T-cell (primary cell): ENCODE data around the gene DHX57. TPM values are rescaled to one million over a fixed set of nuclear protein-coding genes. Genes with fewer than 3 reads are reported as not detected.
"Not testable (repeated sequence)": the region's sequence is repeated elsewhere in the genome, so short reads cannot be mapped to it uniquely, and the experiment has no call there.

Experiments
- ATAC-seq, 4 experiments: fragments of 200-7000 bp in 3 of 4; fragments of 150-1000 bp in 1 of 4; cut with Tn5 transposase; replicated peaks in 1 of 4; 1 replicate in 3 of 4; 2 replicates in 1 of 4; pipeline ENCODE4 v1.10.0; 2021; ENCODE audit warnings: moderate library complexity in 3 of 4, mild to moderate bottlenecking in 2 of 4, moderate number of reproducible peaks in 1 of 4
- CTCF ChIA-PET, 2 donors: fragments of 300-600 bp; sonication (Branson Sonifier 250); formaldehyde crosslinking; loops; one replicate each; lab custom pipeline; 2022; ENCODE audit warnings: antibody characterized with exemption in 2 of 2; lab: Charles Lee
- POLR2A ChIA-PET, 2 donors: fragments of 300-600 bp; sonication (Branson Sonifier 250); formaldehyde crosslinking; loops; one replicate each; lab custom pipeline; 2022; ENCODE audit warnings: antibody characterized with exemption in 2 of 2; lab: Charles Lee
- DNase-seq, 35 experiments: peaks; one replicate each; pipeline versions ENCODE4 v3.0.0 to v3.0.0-alpha.2; 2013 to 2023
- H3K27ac ChIP-seq: one replicate; pipeline ENCODE4 v1.5.1; 2013; ENCODE audit warnings: low read length
- H3K27me3 ChIP-seq, 2 experiments: replicated peaks in 1 of 2; 1 replicate in 1 of 2; 2 replicates in 1 of 2; pipeline versions ENCODE4 v1.6.1 to v1.7.0; 2013; ENCODE audit warnings: low read length in 1 of 2, mixed read lengths in 1 of 2; ENCODE audit not compliant: control insufficient read depth in 2 of 2, insufficient read depth in 2 of 2; ENCODE audit errors: extremely low read depth in 1 of 2
- H3K36me3 ChIP-seq, 2 donors: 1 replicate in 1 of 2; 2 replicates in 1 of 2; pipeline versions ENCODE4 v1.6.1 to v1.7.0; 2013; ENCODE audit warnings: low read length in 1 of 2; ENCODE audit not compliant: control insufficient read depth in 2 of 2, insufficient read depth in 1 of 2; ENCODE audit errors: extremely low read depth in 1 of 2
- H3K4me1 ChIP-seq, 2 experiments: 1 replicate in 1 of 2; 2 replicates in 1 of 2; pipeline versions ENCODE4 v1.6.1 to v1.7.0; 2013; ENCODE audit warnings: low read length in 2 of 2, mixed read lengths in 1 of 2; ENCODE audit not compliant: insufficient read depth in 2 of 2, control insufficient read depth in 1 of 2; ENCODE audit errors: extremely low read depth in 1 of 2
- H3K4me3 ChIP-seq, 2 donors: 1 replicate in 1 of 2; 2 replicates in 1 of 2; pipeline versions ENCODE4 v1.5.1 to v1.7.0; 2013; ENCODE audit warnings: mild to moderate bottlenecking in 2 of 2, low read length in 1 of 2, moderate library complexity in 1 of 2; ENCODE audit not compliant: control insufficient read depth in 1 of 2; ENCODE audit errors: extremely low read depth in 1 of 2
- H3K9me3 ChIP-seq: 2 replicates; pipeline ENCODE4 v1.7.0; 2013
- H3K27ac Mint-ChIP-seq, 2 donors: one replicate each; pipeline ENCODE4 v1.8.0; 2020 to 2021; ENCODE audit warnings: mild to moderate bottlenecking in 2 of 2, mixed read lengths in 2 of 2
- H3K27me3 Mint-ChIP-seq, 2 donors: one replicate each; pipeline ENCODE4 v1.8.0; 2021 to 2022; ENCODE audit warnings: mixed read lengths in 2 of 2
- H3K36me3 Mint-ChIP-seq: one replicate; pipeline ENCODE4 v1.8.0; 2021; ENCODE audit warnings: mixed read lengths
- H3K4me1 Mint-ChIP-seq, 3 donors: one replicate each; pipeline ENCODE4 v1.8.0; 2020 to 2022; ENCODE audit warnings: mixed read lengths in 3 of 3, mild to moderate bottlenecking in 1 of 3
- H3K4me3 Mint-ChIP-seq, 3 donors: one replicate each; pipeline ENCODE4 v1.8.0; 2020 to 2022; ENCODE audit warnings: mild to moderate bottlenecking in 3 of 3, mixed read lengths in 3 of 3, moderate library complexity in 3 of 3
- H3K9me3 Mint-ChIP-seq, 3 donors: one replicate each; pipeline ENCODE4 v1.8.0; 2020 to 2022; ENCODE audit warnings: mixed read lengths in 3 of 3
- WGBS: methylation state at CpG from one replicate; pipeline ENCODE4 v1.1.5; 2013; ENCODE audit warnings: missing lambda C conversion rate; ENCODE audit not compliant: insufficient coverage; 5-methylcytosine and 5-hydroxymethylcytosine counted together
- total RNA-seq, 35 experiments: library from RNA in 6 of 35; stranded (reverse) in 6 of 35; fragments of 120-200 nt in 1 of 35; gene quantifications; one replicate each; pipeline versions ENCODE4 v1.2.1 to v1.2.4 and lab custom pipeline; 2013 to 2026

Gene DHX57
- total RNA-seq, 5 donors from 2014 or later (not counting 1 experiment from before 2014, with no cell fraction given): 14.2 to 20.5 (median 16.0) TPM

DNA sequence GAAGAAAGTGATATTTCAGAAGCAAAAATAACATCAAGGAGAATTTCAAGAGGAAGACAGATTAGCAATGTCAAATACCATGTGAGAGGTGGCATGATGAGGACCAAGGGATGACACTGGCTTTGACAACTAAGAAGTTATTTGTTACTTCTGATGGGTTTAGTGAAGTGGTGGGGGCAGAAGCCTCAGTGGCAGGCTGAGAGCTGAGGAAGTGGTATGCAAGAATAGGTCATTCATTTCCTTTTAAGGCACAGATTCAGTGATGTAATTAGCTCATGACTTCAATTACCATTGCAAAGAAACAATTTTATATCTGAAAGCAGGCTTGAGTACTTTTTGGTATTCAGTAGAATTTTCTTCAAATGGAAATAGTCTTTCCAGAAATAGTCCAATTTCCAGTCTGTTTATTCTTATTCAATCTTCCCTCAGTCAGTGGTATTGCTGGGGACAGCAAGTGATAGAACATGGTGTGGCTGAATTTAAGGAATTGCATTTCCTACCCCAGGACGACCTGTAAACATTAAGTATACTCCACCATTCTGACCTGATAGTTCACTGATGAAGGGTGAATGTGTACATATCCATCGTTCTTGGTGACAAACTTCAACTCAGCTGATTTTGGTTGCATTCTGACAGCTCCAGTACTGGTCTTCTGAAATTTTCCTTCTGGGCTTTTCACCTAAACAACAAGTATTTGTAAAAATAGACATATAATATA is 69.6 kb downstream of the DHX57 start:
- ChIA-PET CTCF (interaction anchor here in 1 of 2 donors (0.5 kb wide), 1 partner anchor 15 kb away, joined by 4 read pairs; no protein-coding TSS in a partner anchor), POLR2A (interaction anchor here (0.6 kb wide), 2 partner anchors 69 to 484 kb away, joined by 3 read pairs; no protein-coding TSS in a partner anchor)
- no peak overlapping the region for H3K27ac ChIP-seq
- Mint-ChIP-seq H3K36me3 (peaks cover 31% of the 10 kb centered on the region), H3K27me3 (no peaks in the 10 kb centered on the region), H3K27ac (no peak overlapping the region), H3K4me3 (no peak overlapping the region), H3K9me3 (no peaks in the 10 kb centered on the region), H3K4me1 (peaks cover 0 to 7% (median 3%) of the 10 kb centered on the region in 3 donors)
- no peaks in the 10 kb centered on the region for H3K4me1 ChIP-seq
- no peak overlapping the region for H3K4me3 ChIP-seq
- H3K9me3 ChIP-seq: no peaks in the 10 kb centered on the region
- peak in 2 of 4 experiments; percentile 35 for ATAC-seq
- peaks cover 0 to 24% of the 10 kb centered on the region in 2 donors for H3K36me3 ChIP-seq
- H3K27me3 ChIP-seq: no peaks in the 10 kb centered on the region
- peak in 1 of 35 experiments; percentile 0 for DNase-seq
- WGBS: no CpG with 5 or more reads among the region's 2 CpGs

DNA sequence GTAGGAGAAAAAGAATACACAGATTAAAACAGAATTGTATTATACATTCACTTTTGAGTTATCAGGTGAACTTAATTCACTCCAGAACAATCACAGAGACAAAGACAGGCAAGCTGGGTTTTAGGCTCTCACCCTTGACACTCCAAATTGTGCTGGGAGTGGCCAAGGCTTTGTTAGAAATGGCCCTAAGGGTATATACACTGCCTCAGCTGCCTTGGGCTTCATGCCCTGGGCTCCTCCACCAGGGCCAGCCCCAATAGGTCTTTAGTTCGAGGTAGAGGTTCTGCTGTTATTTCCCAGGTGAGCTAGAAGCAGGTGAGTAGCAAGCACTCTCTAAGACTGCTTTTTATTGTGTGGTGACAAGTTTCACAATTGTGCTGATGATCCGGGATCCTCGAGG is 77.8 kb downstream of the DHX57 start:
- no peaks in the 10 kb centered on the region for H3K9me3 Mint-ChIP-seq
- no peaks in the 10 kb centered on the region for H3K27me3 Mint-ChIP-seq
- H3K36me3 Mint-ChIP-seq: peaks cover 28% of the 10 kb centered on the region
- no peak for ATAC-seq
- H3K4me3 ChIP-seq: no peak overlapping the region
- no peak overlapping the region for H3K27ac Mint-ChIP-seq
- no peaks in the 10 kb centered on the region for H3K9me3 ChIP-seq
- H3K4me1 ChIP-seq: no peaks in the 10 kb centered on the region
- ChIA-PET POLR2A (no interaction called here), CTCF (interaction anchor here in 1 of 2 donors (0.5 to 0.7 kb wide), 2 partner anchors 263 to 475 kb away, joined by 3 to 4 read pairs; no protein-coding TSS in a partner anchor)
- DNase-seq: no peak
- H3K27me3 ChIP-seq: no peaks in the 10 kb centered on the region
- H3K4me3 Mint-ChIP-seq: no peak overlapping the region
- H3K27ac ChIP-seq: no peak overlapping the region
- H3K36me3 ChIP-seq: peaks cover 0 to 8% of the 10 kb centered on the region in 2 donors
- no peaks in the 10 kb centered on the region for H3K4me1 Mint-ChIP-seq
- WGBS: 80% methylated on average over 1 of the region's 3 CpGs

DNA sequence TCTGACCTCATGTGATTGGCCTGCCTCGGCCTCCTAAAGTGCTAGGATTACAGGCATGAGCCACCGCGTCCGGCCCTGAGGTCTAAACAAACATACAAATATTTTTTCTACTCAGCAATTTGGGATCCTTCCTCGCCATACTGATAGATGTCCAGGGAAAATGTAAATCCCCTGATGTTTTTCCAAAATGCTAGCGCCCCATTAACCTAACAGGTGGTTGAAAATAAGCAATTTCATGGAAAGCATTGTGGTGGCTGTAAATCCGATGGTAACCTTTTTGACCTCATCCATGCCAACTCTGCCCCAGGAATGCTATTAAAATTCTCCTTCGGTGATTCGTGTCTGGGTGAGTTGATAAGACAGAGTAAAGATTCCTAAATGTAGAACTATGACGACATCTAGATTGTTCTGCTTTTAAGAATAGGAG is 78.5 kb downstream of the DHX57 start:
- no peaks in the 10 kb centered on the region for H3K9me3 ChIP-seq
- no peaks in the 10 kb centered on the region for H3K27me3 Mint-ChIP-seq
- ATAC-seq: no peak
- H3K36me3 ChIP-seq: peaks cover 0 to 4% of the 10 kb centered on the region in 2 donors
- ChIA-PET CTCF (interaction anchor here in 1 of 2 donors (0.7 kb wide), 1 partner anchor 287 kb away, joined by 5 read pairs; no protein-coding TSS in a partner anchor), POLR2A (interaction anchor here (0.5 to 0.6 kb wide), 2 partner anchors 47 to 310 kb away, joined by 3 to 4 read pairs; no protein-coding TSS in a partner anchor)
- no peak overlapping the region for H3K4me3 Mint-ChIP-seq
- H3K27me3 ChIP-seq: no peaks in the 10 kb centered on the region
- no peaks in the 10 kb centered on the region for H3K9me3 Mint-ChIP-seq
- peaks cover 22% of the 10 kb centered on the region for H3K36me3 Mint-ChIP-seq
- no peak overlapping the region for H3K27ac ChIP-seq
- no CpG with 5 or more reads among the region's 10 CpGs for WGBS
- no peak overlapping the region for H3K4me3 ChIP-seq
- no peaks in the 10 kb centered on the region for H3K4me1 ChIP-seq
- no peak for DNase-seq
- no peaks in the 10 kb centered on the region for H3K4me1 Mint-ChIP-seq
- no peak overlapping the region for H3K27ac Mint-ChIP-seq

DNA sequence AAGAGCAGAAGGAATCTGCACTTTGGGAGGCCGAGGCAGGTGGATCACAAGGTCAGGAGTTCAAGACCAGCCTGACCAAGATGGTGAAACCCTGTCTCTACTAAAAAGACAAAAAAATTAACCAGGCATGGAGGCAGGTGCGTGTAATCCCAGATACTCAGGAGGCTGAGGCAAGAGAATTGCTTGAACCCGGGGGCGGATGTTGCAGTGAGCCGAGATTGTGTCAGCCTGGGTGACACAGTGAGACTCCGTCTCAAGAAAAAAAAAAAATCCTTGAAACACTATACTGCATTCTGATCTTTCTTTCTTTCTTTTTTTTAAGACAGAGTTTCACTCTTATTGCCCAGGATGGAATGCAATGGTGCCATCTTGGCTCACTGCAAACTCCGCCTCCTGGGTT is 80.7 kb downstream of the DHX57 start:
- not testable (repeated sequence) for H3K27me3 ChIP-seq, H3K27ac ChIP-seq, H3K9me3 Mint-ChIP-seq, H3K27me3 Mint-ChIP-seq, ATAC-seq, H3K9me3 ChIP-seq, H3K4me1 Mint-ChIP-seq, DNase-seq, H3K36me3 ChIP-seq, H3K4me3 Mint-ChIP-seq, H3K27ac Mint-ChIP-seq, H3K4me3 ChIP-seq, H3K4me1 ChIP-seq
- peaks cover 11% of the 10 kb centered on the region for H3K36me3 Mint-ChIP-seq
- POLR2A ChIA-PET: interaction anchor here in 1 of 2 donors (0.5 kb wide), 1 partner anchor 112 kb away, joined by 7 read pairs; no protein-coding TSS in a partner anchor
- 95% methylated on average over 4 of the region's 7 CpGs for WGBS
- CTCF ChIA-PET: interaction anchor here in 1 of 2 donors (0.6 kb wide), 1 partner anchor 69 kb away, joined by 3 read pairs; no protein-coding TSS in a partner anchor

DNA sequence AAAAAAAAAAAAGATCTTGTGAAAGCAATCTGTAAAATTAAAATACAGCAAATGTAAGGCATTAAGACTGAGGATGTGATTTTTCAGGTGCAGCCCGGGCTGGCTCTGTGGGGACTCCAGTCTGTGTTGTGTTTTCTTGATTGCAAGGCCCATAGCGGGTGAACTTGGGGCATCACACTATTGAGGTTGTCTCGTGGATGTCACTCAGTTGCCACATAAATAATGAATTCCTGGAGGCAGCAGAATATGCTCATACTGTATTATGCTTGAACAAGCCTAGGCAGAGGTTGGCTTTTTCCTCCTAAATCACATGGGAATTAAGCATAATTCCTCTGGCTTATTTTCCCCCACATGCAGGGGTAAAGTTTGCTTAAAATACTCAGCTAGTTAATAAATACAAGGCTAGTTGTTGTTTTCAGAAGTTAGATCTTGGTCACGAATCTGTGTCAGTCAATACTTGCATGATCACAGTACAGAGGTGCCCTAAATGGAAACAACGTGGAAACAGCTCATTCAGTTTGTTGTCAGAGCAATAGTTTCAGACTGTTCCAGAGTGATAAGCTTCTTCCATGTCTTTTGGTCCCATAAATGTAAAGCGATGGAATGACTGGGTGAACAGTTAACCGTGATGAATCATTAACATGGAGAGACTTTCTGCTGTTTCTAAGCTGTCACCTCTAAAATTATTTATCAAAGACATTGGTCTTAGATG is 81.3 kb downstream of the DHX57 start:
- CTCF ChIA-PET: no interaction called here
- POLR2A ChIA-PET: interaction anchor here in 1 of 2 donors (0.5 kb wide), 1 partner anchor 112 kb away, joined by 7 read pairs; no protein-coding TSS in a partner anchor

DNA sequence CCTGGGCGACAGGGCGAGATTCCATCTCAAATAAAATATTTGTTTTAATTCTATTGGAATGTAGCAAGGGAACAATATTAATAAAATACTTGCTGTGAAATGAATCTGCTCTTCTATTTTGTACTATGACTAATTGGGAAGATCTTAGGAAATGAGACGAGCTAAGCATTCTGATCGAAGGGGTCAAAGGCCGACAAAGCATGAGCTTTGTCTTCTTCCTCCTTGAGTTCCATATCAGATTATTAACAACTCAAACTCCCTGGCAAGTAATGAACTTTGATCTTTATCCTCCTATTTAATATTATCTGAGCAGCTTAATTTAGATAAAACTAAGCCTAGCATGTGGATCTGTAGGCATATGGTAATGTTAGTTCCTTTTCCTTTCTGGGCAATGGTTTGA is 82.2 kb downstream of the DHX57 start:
- H3K4me1 Mint-ChIP-seq: no peaks in the 10 kb centered on the region
- H3K27ac ChIP-seq: no peak overlapping the region
- H3K36me3 Mint-ChIP-seq: peaks cover 11% of the 10 kb centered on the region
- H3K4me1 ChIP-seq: no peaks in the 10 kb centered on the region
- ChIA-PET POLR2A (no interaction called here), CTCF (interaction anchor here in 1 of 2 donors (0.7 kb wide), 1 partner anchor 80 kb away, joined by 3 read pairs; no protein-coding TSS in a partner anchor)
- H3K4me3 Mint-ChIP-seq: no peak overlapping the region
- ATAC-seq (no peak), DNase-seq (no peak)
- no peak overlapping the region for H3K4me3 ChIP-seq
- H3K36me3 ChIP-seq: peaks cover 0 to 4% of the 10 kb centered on the region in 2 donors
- H3K27me3 ChIP-seq: no peaks in the 10 kb centered on the region
- no peaks in the 10 kb centered on the region for H3K9me3 ChIP-seq
- no peak overlapping the region for H3K27ac Mint-ChIP-seq
- no CpG with 5 or more reads among the region's 5 CpGs for WGBS
- no peaks in the 10 kb centered on the region for H3K9me3 Mint-ChIP-seq
- H3K27me3 Mint-ChIP-seq: no peaks in the 10 kb centered on the region

More for the DNA sequence above, 81.3 kb downstream of the DHX57 start:
- H3K4me1 Mint-ChIP-seq: no peaks in the 10 kb centered on the region
- no peak overlapping the region for H3K27ac Mint-ChIP-seq
- ATAC-seq (no peak), DNase-seq (no peak)
- H3K4me1 ChIP-seq: no peaks in the 10 kb centered on the region
- 91% methylated on average over 5 of the region's 7 CpGs for WGBS
- H3K27me3 Mint-ChIP-seq: no peaks in the 10 kb centered on the region
- no peak overlapping the region for H3K27ac ChIP-seq
- H3K9me3 ChIP-seq: no peaks in the 10 kb centered on the region
- no peak overlapping the region for H3K4me3 ChIP-seq
- no peaks in the 10 kb centered on the region for H3K27me3 ChIP-seq
- H3K36me3 Mint-ChIP-seq: peaks cover 11% of the 10 kb centered on the region
- peaks cover 0 to 4% of the 10 kb centered on the region in 2 donors for H3K36me3 ChIP-seq
- H3K4me3 Mint-ChIP-seq: no peak overlapping the region
- H3K9me3 Mint-ChIP-seq: no peaks in the 10 kb centered on the region
